RWPE2 (cell line): ENCODE results near the gene CCSER2.
"Not testable (repeated sequence)": the region's sequence is repeated elsewhere in the genome, so short reads cannot be mapped to it uniquely, and the experiment has no call there.

Experiments
- ATAC-seq: fragments of 200-7000 bp; cut with Tn5 transposase; 3 replicates; pipeline ENCODE4 v1.9.1; 2021; ENCODE audit warnings: low read depth
- DNase-seq: peaks from one replicate; pipeline ENCODE4 v3.0.0-alpha.2; 2020; ENCODE audit warnings: low spot score
- H3K27ac ChIP-seq: fragments of 450-650 bp; 2 replicates; pipeline ENCODE4 v1.5.1; 2017; ENCODE audit warnings: mild to moderate bottlenecking; ENCODE audit not compliant: poor library complexity, severe bottlenecking
- H3K27me3 ChIP-seq: fragments of 250-450 bp; sonication (Bioruptor Pico); 2 replicates; pipeline ENCODE4 v1.5.1; 2021; ENCODE audit warnings: mild to moderate bottlenecking, moderate library complexity; ENCODE audit not compliant: insufficient read depth, poor library complexity, severe bottlenecking
- H3K36me3 ChIP-seq: fragments of 250-450 bp; sonication (Bioruptor Pico); 2 replicates; pipeline ENCODE4 v1.5.1; 2020; ENCODE audit warnings: low read depth, mild to moderate bottlenecking, moderate library complexity
- H3K4me1 ChIP-seq: fragments of 250-450 bp; sonication (Bioruptor Pico); 2 replicates; pipeline ENCODE4 v1.5.1; 2021; ENCODE audit warnings: mild to moderate bottlenecking, moderate library complexity; ENCODE audit not compliant: insufficient read depth, poor library complexity, severe bottlenecking
- H3K4me3 ChIP-seq: fragments of 250-450 bp; sonication (Bioruptor Pico); 2 replicates; pipeline ENCODE4 v1.5.1; 2021; ENCODE audit warnings: mild to moderate bottlenecking, moderate library complexity; ENCODE audit not compliant: severe bottlenecking
- H3K9me3 ChIP-seq: fragments of 250-450 bp; sonication (Bioruptor Pico); 2 replicates; pipeline ENCODE4 v1.5.1; 2021; ENCODE audit warnings: mild to moderate bottlenecking, moderate library complexity; ENCODE audit not compliant: severe bottlenecking
- CTCF ChIP-seq: fragments of 450-650 bp; IDR thresholded peaks from one replicate; pipeline ENCODE4 v1.5.1; 2017; ENCODE audit warnings: mild to moderate bottlenecking, moderate library complexity; ENCODE audit not compliant: poor library complexity, severe bottlenecking

The CCSER2 gene

GRCh38 chr10:84312816-84313215 lies 15.6 kb upstream of the CCSER2 start:
- no peak for TF ChIP-seq CTCF
- ATAC-seq (no peak), DNase-seq (no peak)
- no peak overlapping the region for H3K4me3 ChIP-seq
- H3K27ac ChIP-seq, result no peak overlapping the region
- no peaks in the 10 kb centered on the region for H3K36me3 ChIP-seq
- peaks cover 4% of the 10 kb centered on the region for H3K4me1 ChIP-seq
- H3K27me3 ChIP-seq, result no peaks in the 10 kb centered on the region
- no peaks in the 10 kb centered on the region for H3K9me3 ChIP-seq

- no peak for TF ChIP-seq CTCF
- no peaks in the 10 kb centered on the region for H3K27me3 ChIP-seq
- H3K4me3 ChIP-seq, result no peak overlapping the region
- H3K4me1 ChIP-seq, result peaks cover 4% of the 10 kb centered on the region
- no peak for DNase-seq
- ATAC-seq, result no peak
- peak overlapping the region; percentile 3 for H3K27ac ChIP-seq
- no peaks in the 10 kb centered on the region for H3K36me3 ChIP-seq
- no peaks in the 10 kb centered on the region for H3K9me3 ChIP-seq
Measured at GRCh38 chr10:84314275-84314674, 14.1 kb upstream of the CCSER2 start.

- ATAC-seq (no peak), DNase-seq (no peak)
- Histone ChIP-seq H3K27ac (no peak overlapping the region), H3K4me3 (no peak overlapping the region), H3K4me1 (peaks cover 4% of the 10 kb centered on the region), H3K9me3 (no peaks in the 10 kb centered on the region), H3K36me3 (no peaks in the 10 kb centered on the region), H3K27me3 (no peaks in the 10 kb centered on the region)
- no peak for TF ChIP-seq CTCF
Measured at GRCh38 chr10:84317174-84317573, 11.2 kb upstream of the CCSER2 start.

- ATAC-seq (no peak), DNase-seq (no peak)
- Histone ChIP-seq H3K4me1 (no peaks in the 10 kb centered on the region), H3K27ac (no peak overlapping the region), H3K27me3 (no peaks in the 10 kb centered on the region), H3K4me3 (no peak overlapping the region), H3K9me3 (no peaks in the 10 kb centered on the region), H3K36me3 (no peaks in the 10 kb centered on the region)
- no peak for TF ChIP-seq CTCF
Measured at GRCh38 chr10:84321902-84322301, 6.5 kb upstream of the CCSER2 start.

- not testable (repeated sequence) for H3K4me1 ChIP-seq, ATAC-seq, DNase-seq, H3K4me3 ChIP-seq, H3K36me3 ChIP-seq, H3K27me3 ChIP-seq, H3K27ac ChIP-seq, H3K9me3 ChIP-seq
Measured at GRCh38 chr10:84323566-84323965, 4.8 kb upstream of the CCSER2 start.

- H3K9me3 ChIP-seq, H3K4me3 ChIP-seq, ATAC-seq, H3K27me3 ChIP-seq, H3K36me3 ChIP-seq, DNase-seq, H3K27ac ChIP-seq: not testable (repeated sequence)
- H3K4me1 ChIP-seq, result peaks cover 10% of the 10 kb centered on the region
Measured at GRCh38 chr10:84326995-84327394, 1.4 kb upstream of the CCSER2 start.
